Measurements from ENCODE around the gene AHI1.

AHI1 gene

DNA sequence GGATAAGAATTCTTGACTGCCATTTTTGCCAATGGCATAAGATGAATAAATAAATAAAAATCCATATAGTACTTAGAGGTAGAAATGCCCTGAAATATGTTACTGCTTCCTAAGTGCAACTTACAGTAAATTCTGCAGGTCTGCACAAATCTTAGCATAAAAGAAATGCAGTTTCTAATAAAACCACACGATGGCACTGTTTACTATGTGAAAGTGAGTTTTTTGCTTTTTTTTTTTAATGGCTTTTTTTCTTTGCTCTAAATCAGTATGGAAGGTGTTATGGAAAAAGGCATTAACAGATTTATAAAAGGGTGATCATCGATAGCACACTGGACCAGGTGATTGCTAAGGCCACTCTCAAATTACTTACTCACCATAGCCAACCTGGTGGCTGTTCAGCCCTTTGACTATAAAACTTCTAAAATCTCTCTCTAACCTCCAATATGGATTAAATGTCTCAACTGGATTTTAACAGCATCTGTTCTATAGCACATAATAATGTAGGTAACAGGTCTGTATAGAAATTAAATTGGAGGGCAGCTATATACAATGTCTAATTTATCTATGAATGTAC lies 45.8 kb downstream of the AHI1 start:
- Histone ChIP-seq H3K36me3 (ENCODE audit: insufficient read depth, low read length) (no peaks in the 10 kb centered on the region; the same call in 1 of the 2 replicates), H3K9ac (ENCODE audit: low read depth, low read length) (no peak overlapping the region), H3K9me3 (ENCODE audit: control insufficient read depth, insufficient read depth, low read length) (no peaks in the 10 kb centered on the region), H3K4me1 (ENCODE audit: insufficient read depth, low read length) (no peaks in the 10 kb centered on the region)

- Histone ChIP-seq H3K4me1 (ENCODE audit: insufficient read depth, low read length) (no peaks in the 10 kb centered on the region), H3K9me3 (ENCODE audit: control insufficient read depth, insufficient read depth, low read length) (no peaks in the 10 kb centered on the region), H3K36me3 (ENCODE audit: insufficient read depth, low read length) (no peaks in the 10 kb centered on the region; the same call in none of the 2 replicates), H3K9ac (ENCODE audit: low read depth, low read length) (no peak overlapping the region)
Observed at GRCh38 chr6:135449246-135449645, 48.3 kb downstream of the AHI1 start.

GRCh38 chr6:135440087-135440792 lies 57.3 kb downstream of the AHI1 start:
- no peak overlapping the region for H3K9ac ChIP-seq (ENCODE audit: low read depth, low read length)
- peaks cover 8% of the 10 kb centered on the region; the same call in 1 of the 2 replicates for H3K4me1 ChIP-seq (ENCODE audit: insufficient read depth, low read length)
- no peaks in the 10 kb centered on the region for H3K36me3 ChIP-seq (ENCODE audit: insufficient read depth, low read length)
- no peaks in the 10 kb centered on the region for H3K9me3 ChIP-seq (ENCODE audit: control insufficient read depth, insufficient read depth, low read length)

GRCh38 chr6:135439549-135439948 lies 58.0 kb downstream of the AHI1 start:
- Histone ChIP-seq H3K36me3 (ENCODE audit: insufficient read depth, low read length) (no peaks in the 10 kb centered on the region), H3K9me3 (ENCODE audit: control insufficient read depth, insufficient read depth, low read length) (no peaks in the 10 kb centered on the region), H3K4me1 (ENCODE audit: insufficient read depth, low read length) (peaks cover 9% of the 10 kb centered on the region; the same call in 1 of the 2 replicates), H3K9ac (ENCODE audit: low read depth, low read length) (no peak overlapping the region)

- no peaks in the 10 kb centered on the region for H3K9me3 ChIP-seq (ENCODE audit: control insufficient read depth, insufficient read depth, low read length)
- peaks cover 9% of the 10 kb centered on the region; the same call in 1 of the 2 replicates for H3K4me1 ChIP-seq (ENCODE audit: insufficient read depth, low read length)
- no peak overlapping the region for H3K9ac ChIP-seq (ENCODE audit: low read depth, low read length)
- no peaks in the 10 kb centered on the region for H3K36me3 ChIP-seq (ENCODE audit: insufficient read depth, low read length)
Observed at GRCh38 chr6:135438907-135439535, 58.5 kb downstream of the AHI1 start.

DNA sequence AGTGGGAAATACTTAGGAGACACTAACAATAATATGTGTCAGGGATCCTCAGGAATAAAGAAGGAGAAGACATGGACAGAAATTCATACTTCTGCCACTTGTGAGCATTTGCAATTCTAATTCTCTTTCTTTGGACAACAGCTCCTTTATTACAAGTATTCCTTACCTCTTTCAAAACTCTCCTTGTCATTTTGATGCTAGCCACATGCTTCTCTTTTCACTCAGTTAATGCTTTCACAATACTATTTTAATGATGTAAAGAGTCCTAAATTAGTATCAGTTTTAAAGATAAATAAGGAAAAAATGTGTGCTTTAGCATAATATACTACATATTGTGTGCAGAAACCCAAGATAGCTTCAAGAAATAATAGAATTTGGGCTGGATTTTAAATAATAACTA lies 62.5 kb downstream of the AHI1 start:
- Histone ChIP-seq H3K9me3 (ENCODE audit: control insufficient read depth, insufficient read depth, low read length) (no peaks in the 10 kb centered on the region), H3K9ac (ENCODE audit: low read depth, low read length) (no peak overlapping the region), H3K36me3 (ENCODE audit: insufficient read depth, low read length) (no peaks in the 10 kb centered on the region), H3K4me1 (ENCODE audit: insufficient read depth, low read length) (peaks cover 9% of the 10 kb centered on the region; the same call in 1 of the 2 replicates)

- H3K9me3 ChIP-seq (ENCODE audit: control insufficient read depth, insufficient read depth, low read length): no peaks in the 10 kb centered on the region
- no peak overlapping the region for H3K9ac ChIP-seq (ENCODE audit: low read depth, low read length)
- H3K4me1 ChIP-seq (ENCODE audit: insufficient read depth, low read length): peaks cover 9% of the 10 kb centered on the region; the same call in 1 of the 2 replicates
- H3K36me3 ChIP-seq (ENCODE audit: insufficient read depth, low read length): no peaks in the 10 kb centered on the region
Observed at GRCh38 chr6:135434095-135434494, 63.4 kb downstream of the AHI1 start.

- H3K9me3 ChIP-seq (ENCODE audit: control insufficient read depth, insufficient read depth, low read length): no peaks in the 10 kb centered on the region
- H3K4me1 ChIP-seq (ENCODE audit: insufficient read depth, low read length): no peaks in the 10 kb centered on the region
- no peaks in the 10 kb centered on the region for H3K36me3 ChIP-seq (ENCODE audit: insufficient read depth, low read length)
- no peak overlapping the region for H3K9ac ChIP-seq (ENCODE audit: low read depth, low read length)
Observed at GRCh38 chr6:135428078-135428477, 69.5 kb downstream of the AHI1 start.

GRCh38 chr6:135426833-135427232 lies 70.7 kb downstream of the AHI1 start:
- no peaks in the 10 kb centered on the region for H3K4me1 ChIP-seq (ENCODE audit: insufficient read depth, low read length)
- no peaks in the 10 kb centered on the region for H3K36me3 ChIP-seq (ENCODE audit: insufficient read depth, low read length)
- H3K9ac ChIP-seq (ENCODE audit: low read depth, low read length): no peak overlapping the region
- H3K9me3 ChIP-seq (ENCODE audit: control insufficient read depth, insufficient read depth, low read length): no peaks in the 10 kb centered on the region

DNA sequence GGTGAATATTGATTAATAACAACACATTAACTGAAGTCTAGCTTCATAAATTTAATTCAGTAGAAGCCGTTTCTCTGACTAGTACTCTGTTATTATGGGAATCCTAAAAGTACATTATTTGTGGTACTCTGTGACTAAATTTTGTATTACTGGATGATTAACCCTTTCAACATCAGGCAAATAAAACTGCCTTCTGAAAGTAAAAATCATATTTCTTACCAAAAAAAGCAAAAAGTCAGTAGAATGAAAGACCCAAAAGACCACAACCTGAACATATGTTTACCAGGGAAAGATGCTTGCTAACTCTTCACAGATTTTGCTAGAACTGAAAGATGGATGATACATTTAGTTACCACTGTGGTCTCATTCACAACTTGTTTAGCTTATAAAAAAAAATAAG lies 73.2 kb downstream of the AHI1 start:
- Histone ChIP-seq H3K4me1 (ENCODE audit: insufficient read depth, low read length) (no peaks in the 10 kb centered on the region), H3K36me3 (ENCODE audit: insufficient read depth, low read length) (no peaks in the 10 kb centered on the region), H3K9me3 (ENCODE audit: control insufficient read depth, insufficient read depth, low read length) (no peaks in the 10 kb centered on the region), H3K9ac (ENCODE audit: low read depth, low read length) (no peak overlapping the region)

DNA sequence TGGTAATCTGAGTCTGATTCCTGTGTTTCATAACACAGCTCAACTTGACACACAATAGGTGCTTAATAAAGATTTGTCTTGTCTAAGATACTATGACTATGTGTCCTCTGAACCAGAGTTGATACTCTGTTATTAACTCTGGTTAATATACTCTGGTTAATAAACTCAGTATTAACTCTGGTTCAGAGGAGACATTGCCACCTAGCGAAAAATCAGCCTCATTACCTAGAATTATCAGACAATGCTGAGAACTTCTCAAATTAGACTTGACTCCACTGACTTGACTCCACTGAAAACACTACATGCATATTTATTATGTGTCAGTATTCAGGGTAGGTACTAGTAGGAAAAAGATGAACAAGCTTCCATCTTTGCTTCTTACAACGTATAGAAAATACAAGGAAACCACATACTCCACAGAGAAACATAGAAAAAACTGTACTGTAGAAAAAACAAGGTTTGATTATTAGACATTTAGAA lies 73.9 kb downstream of the AHI1 start:
- Histone ChIP-seq H3K4me1 (ENCODE audit: insufficient read depth, low read length) (no peaks in the 10 kb centered on the region), H3K9me3 (ENCODE audit: control insufficient read depth, insufficient read depth, low read length) (no peaks in the 10 kb centered on the region), H3K9ac (ENCODE audit: low read depth, low read length) (no peak overlapping the region), H3K36me3 (ENCODE audit: insufficient read depth, low read length) (no peaks in the 10 kb centered on the region)

DNA sequence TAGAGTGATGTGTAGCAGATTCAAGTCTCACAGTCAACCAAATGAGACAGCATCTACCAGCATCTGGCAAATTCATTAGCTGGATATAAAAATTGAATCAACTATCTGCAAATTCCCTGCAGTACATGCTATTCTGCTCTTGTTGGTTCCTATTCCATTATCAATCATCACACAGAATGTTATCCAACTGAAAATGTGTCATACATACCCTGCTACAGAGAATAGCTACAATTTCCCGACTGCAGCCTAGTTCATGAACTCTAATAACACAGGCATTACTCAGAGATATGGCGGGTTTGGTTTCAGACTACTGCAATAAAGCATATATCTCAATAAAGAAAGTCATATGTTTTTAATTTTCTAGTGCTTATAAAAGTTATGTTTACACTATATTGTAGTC lies 78.4 kb downstream of the AHI1 start:
- no peaks in the 10 kb centered on the region for H3K36me3 ChIP-seq (ENCODE audit: insufficient read depth, low read length)
- no peak overlapping the region for H3K9ac ChIP-seq (ENCODE audit: low read depth, low read length)
- no peaks in the 10 kb centered on the region for H3K9me3 ChIP-seq (ENCODE audit: control insufficient read depth, insufficient read depth, low read length)
- H3K4me1 ChIP-seq (ENCODE audit: insufficient read depth, low read length): no peaks in the 10 kb centered on the region; the same call in 1 of the 2 replicates

DNA sequence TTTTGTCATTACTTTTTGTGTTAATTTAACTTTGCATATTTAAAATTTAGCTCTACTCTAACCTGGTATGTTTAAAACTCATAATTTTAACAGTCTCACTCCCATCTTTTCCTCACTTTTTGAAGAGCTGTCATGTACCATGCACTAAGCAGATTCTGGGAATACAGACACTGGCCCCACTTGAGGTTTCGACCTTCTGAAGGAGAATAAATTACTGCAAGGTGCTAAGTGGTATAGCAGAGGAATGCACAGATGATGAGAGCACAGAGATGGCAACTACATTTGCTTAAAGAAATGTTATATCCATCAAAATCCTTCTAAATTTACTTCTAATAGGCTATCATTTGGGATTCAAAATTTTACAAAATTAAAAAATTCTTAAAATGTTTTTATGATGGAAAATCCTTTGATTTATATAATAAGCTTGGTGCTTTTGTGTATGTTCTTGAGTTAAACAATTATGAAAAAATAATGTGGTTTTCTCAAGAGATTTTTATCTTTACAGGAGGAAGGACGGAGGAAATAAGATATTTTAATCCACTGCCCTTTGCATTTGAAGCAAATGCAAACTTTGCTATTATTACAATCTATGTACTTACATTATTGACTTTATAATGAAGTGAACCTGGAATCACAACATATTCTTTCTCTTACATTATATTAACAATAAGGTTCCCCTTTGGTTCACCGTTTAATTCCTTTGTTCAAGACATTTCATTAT lies 79.3 kb downstream of the AHI1 start:
- H3K4me1 ChIP-seq (ENCODE audit: insufficient read depth, low read length): no peaks in the 10 kb centered on the region; the same call in 1 of the 2 replicates
- H3K9ac ChIP-seq (ENCODE audit: low read depth, low read length): no peak overlapping the region
- no peaks in the 10 kb centered on the region for H3K9me3 ChIP-seq (ENCODE audit: control insufficient read depth, insufficient read depth, low read length)
- no peaks in the 10 kb centered on the region for H3K36me3 ChIP-seq (ENCODE audit: insufficient read depth, low read length)

GRCh38 chr6:135412761-135413160 lies 84.8 kb downstream of the AHI1 start:
- Histone ChIP-seq H3K36me3 (ENCODE audit: insufficient read depth, low read length) (no peaks in the 10 kb centered on the region), H3K9me3 (ENCODE audit: control insufficient read depth, insufficient read depth, low read length) (no peaks in the 10 kb centered on the region), H3K4me1 (ENCODE audit: insufficient read depth, low read length) (no peaks in the 10 kb centered on the region), H3K9ac (ENCODE audit: low read depth, low read length) (no peak overlapping the region)
